Stimulated activated CD8-positive, alpha-beta memory T cell treated with anti-CD3 and anti-CD28 coated beads, Interleukin-15, amount 100 ng/mL, for 24 hours (primary cell): Measurements from ENCODE around the gene C16orf54.
"Not testable (repeated sequence)": the region's sequence is repeated elsewhere in the genome, so short reads cannot be mapped to it uniquely, and the experiment has no call there.

ENCODE experiments used
- DNase-seq: peaks from one replicate; pipeline ENCODE4 v3.0.0-alpha.2; 2020; ENCODE audit warnings: low read depth

The C16orf54 gene

GRCh38 chr16:29745853-29746345 is at the start of gene C16orf54:
Gene C16orf54, minus strand, starts transcription at chr16:29745990. Its CDS starts 1,039 bp downstream, at chr16:29744951.
- DNase-seq = peak; percentile 59

- no peak for DNase-seq
Measured at GRCh38 chr16:29794231-29794710, 48.5 kb upstream of the C16orf54 start.

- DNase-seq = not testable (repeated sequence)
Measured at GRCh38 chr16:29793153-29793552, 47.4 kb upstream of the C16orf54 start.

- DNase-seq = no peak
Measured at GRCh38 chr16:29791845-29792807, 46.3 kb upstream of the C16orf54 start.

- DNase-seq = no peak
Measured at GRCh38 chr16:29790949-29791844, 45.4 kb upstream of the C16orf54 start.

GRCh38 chr16:29790183-29790948 is 44.6 kb upstream of the C16orf54 start, which contains the start of gene KIF22:
Gene KIF22, plus strand, starts transcription at chr16:29790751. Its CDS starts 9 bp downstream, at chr16:29790760.
- peak; percentile 99 for DNase-seq

GRCh38 chr16:29789775-29790182 is 44.0 kb upstream of the C16orf54 start:
- DNase-seq = no peak

- DNase-seq = not testable (repeated sequence)
Measured at GRCh38 chr16:29787155-29787554, 41.4 kb upstream of the C16orf54 start.

- DNase-seq = no peak
Measured at GRCh38 chr16:29784901-29785500, 39.2 kb upstream of the C16orf54 start.

GRCh38 chr16:29784157-29784556 is 38.4 kb upstream of the C16orf54 start:
- no peak for DNase-seq

GRCh38 chr16:29783094-29783953 is 37.5 kb upstream of the C16orf54 start:
- DNase-seq = not testable (repeated sequence)

- no peak for DNase-seq
Measured at GRCh38 chr16:29779474-29779873, 33.7 kb upstream of the C16orf54 start.

GRCh38 chr16:29777576-29778350 is 32.0 kb upstream of the C16orf54 start, which contains the start of gene ZG16:
Gene ZG16, plus strand, starts transcription at chr16:29778256. Its CDS starts 1,011 bp downstream, at chr16:29779267.
- no peak for DNase-seq

GRCh38 chr16:29775742-29776408 is 30.1 kb upstream of the C16orf54 start:
- DNase-seq = no peak

- no peak for DNase-seq
Measured at GRCh38 chr16:29774730-29775129, 28.9 kb upstream of the C16orf54 start.

- not testable (repeated sequence) for DNase-seq
Measured at GRCh38 chr16:29772330-29772729, 26.5 kb upstream of the C16orf54 start.

GRCh38 chr16:29770250-29770929 is 24.6 kb upstream of the C16orf54 start:
- no peak for DNase-seq

- DNase-seq = no peak
Measured at GRCh38 chr16:29769507-29769906, 23.7 kb upstream of the C16orf54 start.
